ENCODE measurements around the gene MS4A4E. TPM values are rescaled to one million over a fixed set of nuclear protein-coding genes. Genes with fewer than 3 reads are reported as not detected.
"Not testable (repeated sequence)": the region's sequence is repeated elsewhere in the genome, so short reads cannot be mapped to it uniquely, and the experiment has no call there.

MS4A4E gene
- polyA plus RNA-seq, 1 donor: 1.4 TPM

DNA sequence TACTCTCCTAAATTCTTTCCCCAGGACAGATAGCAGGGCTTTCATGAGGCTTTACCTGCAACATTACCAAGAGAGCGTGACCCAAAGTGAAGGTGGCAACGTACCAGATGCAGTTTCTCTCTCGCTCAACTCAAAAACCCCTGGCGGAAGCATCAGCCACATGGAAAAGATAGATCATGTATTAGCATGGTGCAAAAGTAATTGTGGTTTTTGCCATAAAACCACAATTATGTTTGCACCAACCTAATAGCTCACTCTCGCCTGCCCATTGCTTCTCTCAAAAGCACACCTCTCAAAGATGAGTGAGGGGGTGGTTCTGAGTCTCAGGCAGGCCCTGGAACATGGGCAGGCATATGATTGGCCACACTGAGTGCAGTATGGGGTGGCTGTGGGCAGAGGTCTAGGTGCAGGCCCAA is 67.1 kb downstream of the MS4A4E start:
- DNase-seq (ENCODE audit: low read depth): no peak

GRCh38 chr11:60172011-60172410 is 70.9 kb downstream of the MS4A4E start:
- DNase-seq (ENCODE audit: low read depth): no peak

GRCh38 chr11:60170566-60170965 is 72.4 kb downstream of the MS4A4E start:
- DNase-seq (ENCODE audit: low read depth): no peak

DNA sequence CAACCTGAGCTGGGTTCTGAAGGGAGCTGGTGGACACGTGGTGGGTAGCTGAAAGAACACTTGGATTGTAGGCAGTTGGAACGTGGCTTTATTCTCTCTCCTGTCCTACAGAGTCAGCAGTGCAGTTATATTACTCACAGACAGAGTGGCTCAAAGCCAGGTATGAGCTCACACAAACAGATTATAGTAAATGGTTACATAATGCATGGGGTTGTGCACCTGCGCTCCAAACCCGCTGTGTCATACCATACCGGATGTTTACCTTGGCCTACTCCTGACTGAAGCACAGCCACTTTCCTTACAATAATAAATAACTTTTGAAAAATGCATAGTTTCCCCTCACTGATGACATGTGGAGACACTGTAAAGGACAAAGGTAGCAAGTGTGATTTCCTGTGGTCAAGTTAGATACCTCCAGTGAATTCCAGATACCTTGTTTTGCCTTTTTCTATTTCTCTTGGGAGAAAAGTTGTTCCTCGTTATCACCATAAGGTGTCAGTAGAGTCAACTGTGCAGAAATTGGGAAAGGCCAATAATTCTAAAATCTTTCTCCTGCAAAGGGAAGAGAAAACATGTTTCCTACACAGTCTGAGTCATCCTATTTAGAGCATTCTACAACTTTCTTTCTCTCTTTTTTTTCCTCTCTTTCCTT is 73.5 kb downstream of the MS4A4E start:
- no peak for DNase-seq (ENCODE audit: low read depth)

- DNase-seq (ENCODE audit: low read depth): no peak
These were observed 74.6 kb downstream of the MS4A4E start for GRCh38 chr11:60168306-60168705.

DNA sequence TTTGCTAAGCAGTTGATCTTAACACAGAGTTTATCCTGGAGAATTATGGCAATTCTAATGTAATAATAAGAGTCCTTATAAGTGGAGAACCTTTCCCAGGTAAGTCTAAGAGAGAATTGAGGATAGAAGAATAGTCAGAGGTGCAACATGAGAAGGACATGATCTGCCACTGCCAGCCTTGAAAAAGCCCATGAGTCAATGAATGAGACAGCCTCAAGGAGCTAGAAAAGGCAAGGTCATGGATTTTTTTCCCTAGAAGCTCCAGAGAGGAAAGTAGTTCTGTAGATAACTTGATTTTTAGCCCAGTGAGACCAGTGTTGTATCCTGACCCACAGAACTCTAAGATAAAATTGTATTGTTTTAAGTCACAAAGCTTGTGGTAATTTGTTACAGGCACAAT is 77.0 kb downstream of the MS4A4E start:
- no peak for DNase-seq (ENCODE audit: low read depth)

GRCh38 chr11:60165538-60165937 is 77.4 kb downstream of the MS4A4E start:
- no peak for DNase-seq (ENCODE audit: low read depth)

- no peak for DNase-seq (ENCODE audit: low read depth)
These were observed 78.3 kb downstream of the MS4A4E start for GRCh38 chr11:60164550-60165075.

DNA sequence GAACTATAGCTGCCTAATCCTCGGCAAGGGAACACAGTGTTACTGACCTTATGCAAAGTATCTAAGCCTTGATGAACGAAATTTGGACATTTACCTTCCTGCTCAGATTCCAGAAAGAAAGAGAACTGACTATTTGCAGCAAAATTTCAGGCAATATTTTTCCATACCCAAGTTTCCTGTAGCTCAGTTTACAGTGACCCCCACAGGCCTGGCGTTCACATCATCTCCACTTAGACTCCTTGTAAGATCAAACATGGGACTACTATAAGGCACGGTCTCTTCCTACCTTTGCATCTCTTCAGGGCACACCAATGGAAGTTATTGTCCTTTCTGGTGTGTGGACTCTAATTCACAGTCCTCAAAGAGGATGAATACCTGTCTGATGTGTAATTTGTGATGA is 81.2 kb downstream of the MS4A4E start:
- DNase-seq (ENCODE audit: low read depth): no peak

- no peak for DNase-seq (ENCODE audit: low read depth)
These were observed 81.8 kb downstream of the MS4A4E start for GRCh38 chr11:60161107-60161506.

GRCh38 chr11:60159868-60160267 is 83.1 kb downstream of the MS4A4E start:
- no peak for DNase-seq (ENCODE audit: low read depth)

DNA sequence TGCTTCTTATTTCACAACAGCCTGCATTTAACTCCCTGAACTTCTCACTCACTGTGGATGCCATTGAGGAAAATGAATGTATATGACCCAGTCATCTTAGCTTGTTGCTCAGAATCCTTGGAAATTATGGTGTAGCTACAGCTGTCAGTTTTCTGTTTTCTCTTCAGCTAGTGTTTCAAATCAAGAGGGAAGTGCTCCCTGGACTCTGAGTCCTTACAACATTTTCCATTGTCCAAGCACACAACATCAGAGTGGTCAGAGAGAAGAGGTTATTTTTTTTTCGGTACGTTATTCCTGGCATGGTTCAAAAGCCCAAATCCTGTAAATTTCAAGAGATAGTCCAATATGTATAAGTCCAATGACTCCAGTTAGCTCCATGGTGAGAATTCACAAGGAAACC is 83.7 kb downstream of the MS4A4E start:
- DNase-seq (ENCODE audit: low read depth): no peak

DNA sequence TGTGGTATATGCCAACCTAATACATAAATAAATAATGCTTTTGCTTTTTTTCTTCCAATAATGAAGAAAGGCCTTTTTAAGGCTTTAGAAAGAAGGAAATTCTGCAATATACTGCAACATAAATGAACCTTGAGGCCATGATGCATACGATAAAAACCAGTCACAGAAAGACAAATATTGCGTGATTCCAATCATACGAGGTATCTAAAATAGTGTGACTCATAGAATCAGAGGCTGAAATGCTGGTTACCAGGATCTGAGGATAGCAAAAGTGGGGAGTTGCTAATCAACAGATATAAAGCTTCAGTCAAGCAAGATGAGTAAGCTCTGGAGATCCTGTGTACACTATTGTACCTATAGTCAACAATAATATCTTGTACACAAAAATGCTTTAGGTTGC is 84.3 kb downstream of the MS4A4E start:
- DNase-seq (ENCODE audit: low read depth): no peak

- DNase-seq (ENCODE audit: low read depth): no peak
These were observed 87.0 kb downstream of the MS4A4E start for GRCh38 chr11:60155931-60156330.

GRCh38 chr11:60152727-60153126 is 90.2 kb downstream of the MS4A4E start:
- DNase-seq (ENCODE audit: low read depth): not testable (repeated sequence)

- no peak for DNase-seq (ENCODE audit: low read depth)
These were observed 92.7 kb downstream of the MS4A4E start for GRCh38 chr11:60150279-60150678.

Other genes starting within 250 kb of the MS4A4E start
- not detected for gene OOSP4B, start 226.0 kb downstream of the MS4A4E start, polyA plus RNA-seq (ENCODE audit: insufficient read length)
- not detected for gene OOSP2, start 202.7 kb downstream of the MS4A4E start, polyA plus RNA-seq (ENCODE audit: insufficient read length)
- 0.80 TPM for gene MS4A3, start 186.5 kb downstream of the MS4A4E start, polyA plus RNA-seq (ENCODE audit: insufficient read length)
- gene MS4A2, start 154.5 kb downstream of the MS4A4E start, polyA plus RNA-seq (ENCODE audit: insufficient read length): 0.37 TPM
- gene MS4A6A, start 60.1 kb downstream of the MS4A4E start, polyA plus RNA-seq (ENCODE audit: insufficient read length): 17.6 TPM
- 9.4 TPM for gene MS4A4A, start 37.5 kb upstream of the MS4A4E start, polyA plus RNA-seq (ENCODE audit: insufficient read length)
- gene MS4A6E, start 84.1 kb upstream of the MS4A4E start, polyA plus RNA-seq (ENCODE audit: insufficient read length): not detected
- gene MS4A7, start 135.4 kb upstream of the MS4A4E start, polyA plus RNA-seq (ENCODE audit: insufficient read length): 6.8 TPM
- gene MS4A14, start 153.3 kb upstream of the MS4A4E start, polyA plus RNA-seq (ENCODE audit: insufficient read length): 0.48 TPM
- gene MS4A5, start 186.4 kb upstream of the MS4A4E start, polyA plus RNA-seq (ENCODE audit: insufficient read length): 0.24 TPM
- 0.68 TPM for gene MS4A1, start 212.7 kb upstream of the MS4A4E start, polyA plus RNA-seq (ENCODE audit: insufficient read length)
- not detected for gene MS4A12, start 249.6 kb upstream of the MS4A4E start, polyA plus RNA-seq (ENCODE audit: insufficient read length)